ENCODE measurements around the gene ZBED1.

DNA sequence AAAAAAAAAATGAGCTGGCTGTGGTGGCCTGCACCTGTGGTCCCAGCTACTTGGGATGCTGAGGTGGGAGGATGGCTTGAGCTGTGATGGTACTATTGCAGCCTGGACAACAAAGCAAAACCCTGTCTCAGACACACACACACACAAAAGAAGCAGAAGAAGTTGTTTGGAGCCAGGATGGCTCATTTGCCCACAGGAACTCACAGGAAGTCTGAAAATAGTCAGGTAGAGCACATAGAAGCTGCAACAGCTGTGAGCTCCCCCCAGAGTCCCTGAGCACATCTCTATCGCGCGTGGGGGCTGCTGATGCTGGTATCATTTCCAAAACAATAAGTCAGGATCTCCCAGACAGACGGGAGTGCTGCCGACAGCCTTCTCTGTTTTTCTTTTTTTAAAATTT is 13.4 kb upstream of the ZBED1 start:
- TF ChIP-seq CTCF (conservative IDR thresholded peaks at IDR 0.05; ENCODE audit: low read depth, low read length) (no peak), EZH2phosphoT487 (IDR thresholded peaks at IDR 0.05; ENCODE audit: borderline replicate concordance, low read length) (no peak), EZH2 (IDR thresholded peaks at IDR 0.05; ENCODE audit: low read length, unreplicated experiment) (no peak)
